H1 (cell line): ENCODE measurements around the gene CEP152.

ENCODE experiments used
- CHD2 ChIP-seq: IDR thresholded peaks from 2 replicates; pipeline ENCODE4 v1.6.1; 2012; ENCODE audit warnings: low read length, improper control_type of control experiment
- CHD7 ChIP-seq: fragments of 300-600 bp; sonication (generic); IDR thresholded peaks from 2 replicates; pipeline ENCODE4 v1.7.1; 2012; ENCODE audit warnings: low read length, moderate library complexity, mild to moderate bottlenecking, inconsistent platforms; ENCODE audit not compliant: insufficient replicate concordance
- CTCF ChIP-seq, 3 experiments: IDR thresholded peaks; 1 replicate in 2 of 3; 2 replicates in 1 of 3; pipeline versions ENCODE4 v1.5.1 to v1.6.1; 2011; ENCODE audit warnings: low read length in 3 of 3, mild to moderate bottlenecking in 3 of 3, inconsistent platforms in 2 of 3, low read depth in 1 of 3, moderate library complexity in 1 of 3; ENCODE audit not compliant: insufficient read depth in 1 of 3; ENCODE audit errors: control extremely low read depth in 1 of 3
- EZH2 ChIP-seq: fragments of 200-600 bp; sonication (generic); IDR thresholded peaks from 2 replicates; pipeline ENCODE4 v1.7.1; 2012; ENCODE audit warnings: low read depth, mild to moderate bottlenecking, moderate library complexity, low read length, inconsistent platforms; ENCODE audit not compliant: severe bottlenecking
- GTF2F1 ChIP-seq: IDR thresholded peaks from 2 replicates; pipeline ENCODE4 v1.6.1; 2012; ENCODE audit warnings: low read depth, low read length, improper control_type of control experiment, borderline replicate concordance
- HDAC6 ChIP-seq: IDR thresholded peaks from one replicate; pipeline ENCODE4 v1.7.1; 2012; ENCODE audit warnings: low read depth, mild to moderate bottlenecking, inconsistent platforms, low read length, moderate library complexity
- MAFK ChIP-seq: IDR thresholded peaks from 2 replicates; pipeline ENCODE4 v1.6.1; 2012; ENCODE audit warnings: low read depth, mild to moderate bottlenecking, improper control_type of control experiment, low read length
- MAX ChIP-seq: IDR thresholded peaks from 2 replicates; pipeline ENCODE4 v1.6.1; 2012; ENCODE audit warnings: inconsistent platforms
- PHF8 ChIP-seq: fragments of 200-600 bp; sonication (generic); conservative IDR thresholded peaks from 2 replicates; pipeline ENCODE4 v1.7.1; 2012; ENCODE audit warnings: low read depth, mild to moderate bottlenecking, inconsistent platforms, low read length, moderate library complexity
- RBBP5 ChIP-seq: IDR thresholded peaks from 2 replicates; pipeline ENCODE4 v1.7.1; 2012; ENCODE audit warnings: low read depth, mild to moderate bottlenecking, inconsistent platforms, low read length, moderate library complexity, borderline replicate concordance
- SP1 ChIP-seq: IDR thresholded peaks from 2 replicates; pipeline ENCODE4 v1.6.1; 2011; ENCODE audit warnings: low read depth, low read length
- SUZ12 ChIP-seq: fragments of 200-600 bp; sonication (generic); IDR thresholded peaks from 2 replicates; pipeline ENCODE4 v1.6.1; 2012; ENCODE audit warnings: mild to moderate bottlenecking, inconsistent platforms, low read length, moderate library complexity, mixed read lengths

DNA sequence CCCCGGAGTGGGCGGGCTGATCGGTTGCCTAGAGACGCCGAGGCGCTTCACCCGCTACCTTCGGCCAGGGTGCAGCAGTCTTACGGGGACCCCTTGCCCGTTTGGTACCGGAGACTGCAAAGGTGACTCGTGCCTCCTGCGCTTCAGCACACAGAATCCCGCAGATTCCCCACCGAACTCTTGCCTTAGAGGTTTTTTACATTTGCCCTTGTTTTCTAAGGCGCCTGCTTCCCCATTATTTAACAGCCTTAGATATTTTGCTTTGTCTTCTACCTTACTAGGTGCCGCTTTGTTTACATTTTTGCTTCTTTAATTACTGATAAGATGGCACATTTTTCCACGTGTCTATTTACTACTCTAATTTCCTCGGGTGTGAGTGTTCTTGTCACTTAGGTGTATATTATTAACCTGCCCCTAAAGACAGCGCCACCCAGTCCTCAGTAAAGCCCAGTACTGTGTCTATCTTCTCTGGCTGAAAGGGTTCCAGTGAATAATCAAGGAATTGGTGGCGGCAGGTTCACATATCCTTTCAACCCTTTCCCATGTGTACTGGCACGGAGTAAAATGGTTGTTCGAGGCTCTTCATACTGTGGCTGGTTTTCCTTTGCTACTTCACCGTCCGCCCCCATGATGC lies 573 bp upstream of the CEP152 start:
- TF ChIP-seq HDAC6 (no peak), CTCF (IDR thresholded peaks at IDR 0.05; ENCODE audit: control extremely low read depth in 1 of 3, insufficient read depth in 1 of 3, low read depth in 1 of 3, low read length in 3 of 3) (no peak), MAX (peak; percentile 18), CHD7 (no peak), EZH2 (no peak), SUZ12 (no peak), PHF8 (no peak), GTF2F1 (no peak), MAFK (no peak), CHD2 (no peak), SP1 (no peak), RBBP5 (no peak)
